HepG2 (cell line): ENCODE results near the gene JAG1. TPM values are rescaled to one million over a fixed set of nuclear protein-coding genes. Genes with fewer than 3 reads are reported as not detected.
A peak's percentile ranks its signal among the peaks of the same experiment; 100 is the strongest.

ENCODE experiments used
- BCL6 ChIP-seq: IDR thresholded peaks from 2 replicates; pipeline ENCODE4 v1.6.1; 2016; ENCODE audit warnings: missing genetic modification reagents, missing compliant biosample characterization
- NCOA1 ChIP-seq: sonication (generic); formaldehyde crosslinking; IDR thresholded peaks from 2 replicates; pipeline ENCODE4 v1.9.0; 2021; ENCODE audit warnings: missing genetic modification reagents
- SIN3B ChIP-seq: fragments of 150-350 bp; IDR thresholded peaks from 2 replicates; pipeline ENCODE4 v1.6.1; 2014; ENCODE audit warnings: low read length
- ZFX ChIP-seq: sonication (generic); formaldehyde crosslinking; IDR thresholded peaks from 2 replicates; pipeline ENCODE4 v1.4.0; 2020; ENCODE audit warnings: mild to moderate bottlenecking, low read depth, missing genetic modification reagents, moderate library complexity
- ZNF232 ChIP-seq: sonication (generic); formaldehyde crosslinking; IDR thresholded peaks from 2 replicates; pipeline ENCODE4 v1.4.0; 2020; ENCODE audit warnings: missing genetic modification reagents, borderline replicate concordance
- ZNF33A ChIP-seq: sonication (generic); formaldehyde crosslinking; IDR thresholded peaks from 2 replicates; pipeline ENCODE4 v1.5.1; 2020; ENCODE audit warnings: missing genetic modification reagents, mild to moderate bottlenecking, moderate library complexity, borderline replicate concordance
- ZNF44 ChIP-seq: sonication (generic); formaldehyde crosslinking; IDR thresholded peaks from 2 replicates; pipeline ENCODE4 v1.5.1; 2020; ENCODE audit warnings: mild to moderate bottlenecking, missing genetic modification reagents
- ZNF775 ChIP-seq: sonication (generic); formaldehyde crosslinking; IDR thresholded peaks from 2 replicates; pipeline ENCODE4 v1.4.0; 2020; ENCODE audit warnings: missing genetic modification reagents, mild to moderate bottlenecking, moderate library complexity, borderline replicate concordance
- polyA plus RNA-seq, 8 experiments: library from polyadenylated mRNA; depleted of rRNA in 3 of 8; stranded (reverse) in 7 of 8; unstranded in 1 of 8; fragments of >200 nt; fragmentation: Illumina TruSeq in 4 of 8; extraction: Trizol in 4 of 8; gene quantifications; 2 replicates each; pipeline versions ENCODE4 v1.2.1 to v1.2.3, GENCODE V29; 2011 to 2016; ENCODE audit warnings: low read depth in 4 of 8, missing spikeins in 1 of 8, mixed read lengths in 1 of 8; ENCODE audit not compliant: insufficient read depth in 1 of 8
- total RNA-seq, 5 experiments: library from RNA; depleted of rRNA; stranded (reverse); fragments of >200 nt; fragmentation: Illumina TruSeq; extraction: Trizol; gene quantifications; 2 replicates each; pipeline ENCODE4 v1.2.3, GENCODE V29; 2016; ENCODE audit warnings: low read depth in 1 of 5
- TF ChIP-seq, protein P1 (sequence below): sonication (generic); formaldehyde crosslinking; IDR thresholded peaks from 2 replicates; pipeline ENCODE4 v1.5.1; 2020; ENCODE audit warnings: mild to moderate bottlenecking, missing genetic modification reagents, moderate library complexity
- TF ChIP-seq, protein P2 (sequence below): IDR thresholded peaks from 2 replicates; pipeline ENCODE4 v1.6.1; 2016; ENCODE audit warnings: low read depth, control low read depth
- TF ChIP-seq, protein P3 (sequence below): sonication (generic); formaldehyde crosslinking; IDR thresholded peaks from 2 replicates; pipeline ENCODE4 v1.4.0; 2020; ENCODE audit warnings: mild to moderate bottlenecking, missing genetic modification reagents
- TF ChIP-seq, protein P4 (sequence below), 2 experiments: sonication (generic) in 1 of 2; formaldehyde crosslinking in 1 of 2; IDR thresholded peaks; 2 replicates each; pipeline versions ENCODE4 v1.4.0 to v1.6.1; 2018 to 2020; ENCODE audit warnings: missing genetic modification reagents in 2 of 2, borderline replicate concordance in 1 of 2, low read depth in 1 of 2, mild to moderate bottlenecking in 1 of 2, missing biosample characterization in 1 of 2
- TF ChIP-seq, protein P5 (sequence below): sonication (generic); formaldehyde crosslinking; IDR thresholded peaks from one replicate; pipeline ENCODE4 v1.5.1; 2020; ENCODE audit warnings: mild to moderate bottlenecking, missing genetic modification reagents; ENCODE audit errors: not compliant biosample characterization

JAG1 gene
- total and polyA plus RNA-seq, 2 of the 13 experiments (the other 11 are each of a cell fraction or from before 2014, with no cell fraction given), result 47.1 to 56.3 TPM

DNA sequence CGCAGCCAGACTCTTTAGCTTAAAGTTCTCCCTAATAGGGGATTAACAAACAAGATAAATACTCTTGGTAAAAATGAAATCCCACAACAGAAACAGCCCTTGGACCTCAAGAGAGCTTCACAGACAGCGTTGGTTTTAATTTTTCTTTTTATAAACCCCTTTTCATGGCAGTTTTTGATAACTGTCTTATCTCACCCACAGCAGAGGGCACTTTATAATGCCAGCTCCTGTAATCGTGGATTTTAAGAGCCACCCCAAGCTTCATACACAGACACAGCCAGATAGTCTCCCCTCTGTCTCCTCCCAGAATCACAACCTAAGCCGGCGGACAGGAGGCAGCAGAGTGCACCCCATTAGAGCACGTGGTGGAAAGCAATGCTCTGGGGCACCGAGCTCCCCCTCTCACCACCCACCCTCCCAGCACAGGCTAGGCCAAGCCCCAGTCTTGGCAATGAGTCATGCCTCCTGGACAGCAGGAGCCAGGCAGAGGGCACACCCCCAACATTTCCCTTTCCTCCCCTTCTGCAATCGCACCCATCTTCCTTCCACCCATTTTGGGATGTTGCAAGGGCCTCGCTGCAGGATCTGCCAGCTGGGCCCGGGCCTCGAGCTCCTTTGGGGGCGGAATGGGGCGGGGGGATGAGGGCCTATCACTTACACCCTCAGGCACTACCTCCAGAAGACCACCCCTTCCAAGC lies 2.4 kb downstream of the JAG1 start (continued):
- TF ChIP-seq, protein P1, sequence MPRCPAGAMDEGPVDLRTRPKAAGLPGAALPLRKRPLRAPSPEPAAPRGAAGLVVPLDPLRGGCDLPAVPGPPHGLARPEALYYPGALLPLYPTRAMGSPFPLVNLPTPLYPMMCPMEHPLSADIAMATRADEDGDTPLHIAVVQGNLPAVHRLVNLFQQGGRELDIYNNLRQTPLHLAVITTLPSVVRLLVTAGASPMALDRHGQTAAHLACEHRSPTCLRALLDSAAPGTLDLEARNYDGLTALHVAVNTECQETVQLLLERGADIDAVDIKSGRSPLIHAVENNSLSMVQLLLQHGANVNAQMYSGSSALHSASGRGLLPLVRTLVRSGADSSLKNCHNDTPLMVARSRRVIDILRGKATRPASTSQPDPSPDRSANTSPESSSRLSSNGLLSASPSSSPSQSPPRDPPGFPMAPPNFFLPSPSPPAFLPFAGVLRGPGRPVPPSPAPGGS (CRISPR knock-in tag), result 0 out of 2 replicates have a peak, but pooled peaks have one; percentile 58
- 0 out of 2 replicates have a peak, but pooled peaks have one; percentile 61 for TF ChIP-seq BCL6 (CRISPR knock-in tag)
- no peak for TF ChIP-seq SIN3B
- TF ChIP-seq ZNF232, result no peak
- TF ChIP-seq, protein P2, sequence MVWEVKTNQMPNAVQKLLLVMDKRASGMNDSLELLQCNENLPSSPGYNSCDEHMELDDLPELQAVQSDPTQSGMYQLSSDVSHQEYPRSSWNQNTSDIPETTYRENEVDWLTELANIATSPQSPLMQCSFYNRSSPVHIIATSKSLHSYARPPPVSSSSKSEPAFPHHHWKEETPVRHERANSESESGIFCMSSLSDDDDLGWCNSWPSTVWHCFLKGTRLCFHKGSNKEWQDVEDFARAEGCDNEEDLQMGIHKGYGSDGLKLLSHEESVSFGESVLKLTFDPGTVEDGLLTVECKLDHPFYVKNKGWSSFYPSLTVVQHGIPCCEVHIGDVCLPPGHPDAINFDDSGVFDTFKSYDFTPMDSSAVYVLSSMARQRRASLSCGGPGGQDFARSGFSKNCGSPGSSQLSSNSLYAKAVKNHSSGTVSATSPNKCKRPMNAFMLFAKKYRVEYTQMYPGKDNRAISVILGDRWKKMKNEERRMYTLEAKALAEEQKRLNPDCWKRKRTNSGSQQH (CRISPR knock-in tag), result no peak
- TF ChIP-seq ZNF44 (CRISPR knock-in tag), result no peak
- no peak for TF ChIP-seq ZNF33A (CRISPR knock-in tag)
- TF ChIP-seq, protein P3, sequence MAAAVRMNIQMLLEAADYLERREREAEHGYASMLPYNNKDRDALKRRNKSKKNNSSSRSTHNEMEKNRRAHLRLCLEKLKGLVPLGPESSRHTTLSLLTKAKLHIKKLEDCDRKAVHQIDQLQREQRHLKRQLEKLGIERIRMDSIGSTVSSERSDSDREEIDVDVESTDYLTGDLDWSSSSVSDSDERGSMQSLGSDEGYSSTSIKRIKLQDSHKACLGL (CRISPR knock-in tag), result peak; percentile 85
- no peak for TF ChIP-seq ZNF775
- TF ChIP-seq, protein P4, sequence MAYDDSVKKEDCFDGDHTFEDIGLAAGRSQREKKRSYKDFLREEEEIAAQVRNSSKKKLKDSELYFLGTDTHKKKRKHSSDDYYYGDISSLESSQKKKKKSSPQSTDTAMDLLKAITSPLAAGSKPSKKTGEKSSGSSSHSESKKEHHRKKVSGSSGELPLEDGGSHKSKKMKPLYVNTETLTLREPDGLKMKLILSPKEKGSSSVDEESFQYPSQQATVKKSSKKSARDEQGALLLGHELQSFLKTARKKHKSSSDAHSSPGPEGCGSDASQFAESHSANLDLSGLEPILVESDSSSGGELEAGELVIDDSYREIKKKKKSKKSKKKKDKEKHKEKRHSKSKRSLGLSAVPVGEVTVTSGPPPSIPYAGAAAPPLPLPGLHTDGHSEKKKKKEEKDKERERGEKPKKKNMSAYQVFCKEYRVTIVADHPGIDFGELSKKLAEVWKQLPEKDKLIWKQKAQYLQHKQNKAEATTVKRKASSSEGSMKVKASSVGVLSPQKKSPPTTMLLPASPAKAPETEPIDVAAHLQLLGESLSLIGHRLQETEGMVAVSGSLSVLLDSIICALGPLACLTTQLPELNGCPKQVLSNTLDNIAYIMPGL (CRISPR knock-in tag; IDR thresholded peaks at IDR 0.05; ENCODE audit: borderline replicate concordance in 1 of 2, low read depth in 1 of 2), result peak; percentile 67 to 76; a peak in 3 of 4 replicates
- peak; percentile 88 for TF ChIP-seq ZFX (CRISPR knock-in tag)
- no peak for TF ChIP-seq NCOA1 (CRISPR knock-in tag)
- TF ChIP-seq, protein P5, sequence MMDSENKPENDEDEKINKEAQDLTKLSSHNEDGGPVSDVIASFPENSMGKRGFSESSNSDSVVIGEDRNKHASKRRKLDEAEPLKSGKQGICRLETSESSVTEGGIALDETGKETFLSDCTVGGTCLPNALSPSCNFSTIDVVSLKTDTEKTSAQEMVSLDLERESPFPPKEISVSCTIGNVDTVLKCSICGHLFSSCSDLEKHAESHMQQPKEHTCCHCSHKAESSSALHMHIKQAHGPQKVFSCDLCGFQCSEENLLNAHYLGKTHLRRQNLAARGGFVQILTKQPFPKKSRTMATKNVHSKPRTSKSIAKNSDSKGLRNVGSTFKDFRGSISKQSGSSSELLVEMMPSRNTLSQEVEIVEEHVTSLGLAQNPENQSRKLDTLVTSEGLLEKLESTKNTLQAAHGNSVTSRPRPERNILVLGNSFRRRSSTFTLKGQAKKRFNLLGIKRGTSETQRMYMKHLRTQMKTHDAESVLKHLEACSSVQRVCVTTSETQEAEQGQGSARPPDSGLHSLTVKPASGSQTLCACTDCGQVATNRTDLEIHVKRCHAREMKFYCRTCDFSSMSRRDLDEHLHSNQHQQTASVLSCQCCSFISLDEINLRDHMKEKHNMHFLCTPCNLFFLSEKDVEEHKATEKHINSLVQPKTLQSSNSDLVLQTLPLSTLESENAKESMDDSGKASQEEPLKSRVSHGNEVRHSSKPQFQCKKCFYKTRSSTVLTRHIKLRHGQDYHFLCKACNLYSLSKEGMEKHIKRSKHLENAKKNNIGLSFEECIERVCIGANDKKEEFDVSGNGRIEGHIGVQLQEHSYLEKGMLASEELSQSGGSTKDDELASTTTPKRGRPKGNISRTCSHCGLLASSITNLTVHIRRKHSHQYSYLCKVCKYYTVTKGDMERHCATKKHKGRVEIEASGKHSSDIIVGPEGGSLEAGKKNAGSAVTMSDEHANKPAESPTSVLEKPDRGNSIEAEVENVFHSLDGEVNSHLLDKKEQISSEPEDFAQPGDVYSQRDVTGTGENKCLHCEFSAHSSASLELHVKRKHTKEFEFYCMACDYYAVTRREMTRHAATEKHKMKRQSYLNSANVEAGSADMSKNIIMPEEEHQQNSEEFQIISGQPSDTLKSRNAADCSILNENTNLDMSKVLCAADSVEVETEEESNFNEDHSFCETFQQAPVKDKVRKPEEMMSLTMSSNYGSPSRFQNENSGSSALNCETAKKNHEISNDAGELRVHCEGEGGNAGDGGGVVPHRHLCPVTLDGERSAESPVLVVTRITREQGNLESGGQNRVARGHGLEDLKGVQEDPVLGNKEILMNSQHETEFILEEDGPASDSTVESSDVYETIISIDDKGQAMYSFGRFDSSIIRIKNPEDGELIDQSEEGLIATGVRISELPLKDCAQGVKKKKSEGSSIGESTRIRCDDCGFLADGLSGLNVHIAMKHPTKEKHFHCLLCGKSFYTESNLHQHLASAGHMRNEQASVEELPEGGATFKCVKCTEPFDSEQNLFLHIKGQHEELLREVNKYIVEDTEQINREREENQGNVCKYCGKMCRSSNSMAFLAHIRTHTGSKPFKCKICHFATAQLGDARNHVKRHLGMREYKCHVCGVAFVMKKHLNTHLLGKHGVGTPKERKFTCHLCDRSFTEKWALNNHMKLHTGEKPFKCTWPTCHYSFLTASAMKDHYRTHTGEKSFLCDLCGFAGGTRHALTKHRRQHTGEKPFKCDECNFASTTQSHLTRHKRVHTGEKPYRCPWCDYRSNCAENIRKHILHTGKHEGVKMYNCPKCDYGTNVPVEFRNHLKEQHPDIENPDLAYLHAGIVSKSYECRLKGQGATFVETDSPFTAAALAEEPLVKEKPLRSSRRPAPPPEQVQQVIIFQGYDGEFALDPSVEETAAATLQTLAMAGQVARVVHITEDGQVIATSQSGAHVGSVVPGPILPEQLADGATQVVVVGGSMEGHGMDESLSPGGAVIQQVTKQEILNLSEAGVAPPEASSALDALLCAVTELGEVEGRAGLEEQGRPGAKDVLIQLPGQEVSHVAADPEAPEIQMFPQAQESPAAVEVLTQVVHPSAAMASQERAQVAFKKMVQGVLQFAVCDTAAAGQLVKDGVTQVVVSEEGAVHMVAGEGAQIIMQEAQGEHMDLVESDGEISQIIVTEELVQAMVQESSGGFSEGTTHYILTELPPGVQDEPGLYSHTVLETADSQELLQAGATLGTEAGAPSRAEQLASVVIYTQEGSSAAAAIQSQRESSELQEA (CRISPR knock-in tag), result peak; percentile 61
